IMR-90 (cell line): ENCODE measurements around the gene BRCA1. TPM values are rescaled to one million over a fixed set of nuclear protein-coding genes. Genes with fewer than 3 reads are reported as not detected.

ENCODE experiments used
- ATAC-seq: fragments of 200-7000 bp; cut with Tn5 transposase; 2 replicates; pipeline ENCODE4 v1.9.1; 2020; ENCODE audit warnings: low read depth, mild to moderate bottlenecking, moderate library complexity
- BruUV-seq: library from RNA; stranded (reverse); fragments of 400-500 nt; replicated peaks from 2 replicates; lab custom pipeline; 2021; lab: Mats Ljungman, UMichigan
- CTCF ChIA-PET: fragments of 300-600 bp; formaldehyde crosslinking; extraction: SDS; loops from one replicate; lab custom pipeline; 2021; ENCODE audit warnings: antibody characterized with exemption; lab: Yijun Ruan, JAX
- POLR2A ChIA-PET: fragments of 300-600 bp; sonication (Branson Sonifier 250); formaldehyde crosslinking; loops from one replicate; lab custom pipeline; 2022; ENCODE audit warnings: antibody characterized with exemption; ENCODE audit not compliant: unreplicated experiment; lab: Charles Lee
- DNase-seq: peaks from one replicate; pipeline ENCODE4 v3.0.0; 2013
- H2AFZ ChIP-seq: replicated peaks from 2 replicates; pipeline ENCODE3; 2013; ENCODE audit warnings: low read length, mild to moderate bottlenecking; ENCODE audit not compliant: poor library complexity
- H2AK5ac ChIP-seq: 2 replicates; pipeline ENCODE4 v1.6.1; 2013; ENCODE audit warnings: low read depth, low read length, inconsistent platforms
- H2AK9ac ChIP-seq: replicated peaks from 2 replicates; pipeline ENCODE3; 2013; ENCODE audit warnings: mild to moderate bottlenecking, low read depth, low read length, moderate library complexity; ENCODE audit not compliant: poor library complexity
- H2BK120ac ChIP-seq: 2 replicates; pipeline ENCODE4 v1.6.1; 2013; ENCODE audit warnings: low read depth, low read length, inconsistent platforms
- H2BK15ac ChIP-seq: 3 replicates; pipeline ENCODE4 v1.6.1; 2013; ENCODE audit warnings: low read depth, low read length, inconsistent platforms
- H2BK20ac ChIP-seq: 2 replicates; pipeline ENCODE4 v1.6.1; 2013; ENCODE audit warnings: low read depth, mild to moderate bottlenecking, inconsistent platforms, low read length, moderate library complexity
- H2BK5ac ChIP-seq: 2 replicates; pipeline ENCODE4 v1.6.1; 2013; ENCODE audit warnings: mild to moderate bottlenecking, low read depth, low read length, inconsistent platforms; ENCODE audit not compliant: poor library complexity, severe bottlenecking
- H3K14ac ChIP-seq: replicated peaks from 2 replicates; pipeline ENCODE4 v1.6.1; 2013; ENCODE audit warnings: low read depth, low read length, inconsistent platforms
- H3K18ac ChIP-seq: 2 replicates; pipeline ENCODE4 v1.6.1; 2013; ENCODE audit warnings: low read depth, low read length, control low read depth
- H3K23ac ChIP-seq: 2 replicates; pipeline ENCODE4 v1.6.1; 2013; ENCODE audit warnings: low read depth, low read length, inconsistent platforms
- H3K27ac ChIP-seq: 2 replicates; pipeline ENCODE4 v1.5.1; 2013; ENCODE audit warnings: mild to moderate bottlenecking, control low read depth, low read length; ENCODE audit not compliant: insufficient read depth
- H3K27me3 ChIP-seq: 2 replicates; pipeline ENCODE4 v1.6.1; 2013; ENCODE audit warnings: low read length; ENCODE audit not compliant: control insufficient read depth, insufficient read depth
- H3K36me3 ChIP-seq: 2 replicates; pipeline ENCODE4 v1.6.1; 2013; ENCODE audit warnings: low read length, mixed read lengths; ENCODE audit not compliant: control insufficient read depth, insufficient read depth
- H3K4ac ChIP-seq: 2 replicates; pipeline ENCODE4 v1.6.1; 2013; ENCODE audit warnings: low read depth, low read length, inconsistent platforms
- H3K4me1 ChIP-seq: 2 replicates; pipeline ENCODE4 v1.6.1; 2013; ENCODE audit warnings: low read length, mixed read lengths; ENCODE audit not compliant: control insufficient read depth, insufficient read depth
- H3K4me2 ChIP-seq: 2 replicates; pipeline ENCODE4 v1.6.1; 2013; ENCODE audit warnings: low read depth, mild to moderate bottlenecking, control low read depth, low read length, moderate library complexity
- H3K4me3 ChIP-seq: 2 replicates; pipeline ENCODE4 v1.5.1; 2013; ENCODE audit warnings: low read depth, mild to moderate bottlenecking, control low read depth, low read length, moderate library complexity; ENCODE audit not compliant: insufficient read depth
- H3K56ac ChIP-seq: 2 replicates; pipeline ENCODE4 v1.6.1; 2013; ENCODE audit warnings: low read length, inconsistent platforms; ENCODE audit not compliant: insufficient read depth; ENCODE audit errors: extremely low read depth
- H3K79me1 ChIP-seq, 2 experiments: 2 replicates each; pipeline ENCODE4 v1.6.1; 2013; ENCODE audit warnings: low read length in 2 of 2, inconsistent platforms in 1 of 2, low read depth in 1 of 2
- H3K9ac ChIP-seq: 2 replicates; pipeline ENCODE4 v1.6.1; 2013; ENCODE audit warnings: low read depth, low read length, control low read depth
- H3K9me1 ChIP-seq: 2 replicates; pipeline ENCODE4 v1.6.1; 2013; ENCODE audit warnings: low read length, inconsistent platforms; ENCODE audit not compliant: insufficient read depth
- H3K9me3 ChIP-seq: 2 replicates; pipeline ENCODE4 v1.6.1; 2013; ENCODE audit warnings: low read length; ENCODE audit not compliant: control insufficient read depth, insufficient read depth
- H4K20me1 ChIP-seq: 2 replicates; pipeline ENCODE4 v1.6.1; 2013; ENCODE audit warnings: low read length, inconsistent platforms; ENCODE audit not compliant: insufficient read depth
- H4K5ac ChIP-seq: 2 replicates; pipeline ENCODE4 v1.6.1; 2013; ENCODE audit warnings: mild to moderate bottlenecking, low read depth, low read length, control low read depth
- H4K8ac ChIP-seq, 2 experiments: 2 replicates each; pipeline ENCODE4 v1.6.1; 2013; ENCODE audit warnings: low read depth in 2 of 2, low read length in 2 of 2, control low read depth in 1 of 2, inconsistent platforms in 1 of 2
- H4K91ac ChIP-seq: 2 replicates; pipeline ENCODE4 v1.6.1; 2013; ENCODE audit warnings: low read depth, low read length, inconsistent platforms; ENCODE audit not compliant: insufficient read depth
- CTCF ChIP-seq: conservative IDR thresholded peaks from 2 replicates; pipeline ENCODE4 v1.5.1; 2012; ENCODE audit warnings: mild to moderate bottlenecking, low read depth, low read length, improper control_type of control experiment
- POLR2A ChIP-seq: IDR thresholded peaks from 2 replicates; pipeline ENCODE4 v1.6.1; 2012; ENCODE audit warnings: mild to moderate bottlenecking, low read depth, low read length
- WGBS, 2 experiments: methylation state at CpG; one replicate each; pipeline versions ENCODE4 v1.1.5 to v1.1.7; 2013; ENCODE audit warnings: missing lambda C conversion rate in 2 of 2; ENCODE audit not compliant: insufficient read length in 1 of 2; ENCODE audit errors: extremely low coverage in 2 of 2; 5-methylcytosine and 5-hydroxymethylcytosine counted together
- dilution Hi-C: fragments of 300-500 bp; cut with HindIII; formaldehyde crosslinking; loops from one replicate; pipeline ENCODE4 v1.14.3; 2018; ENCODE audit warnings: low sequenced_read_pairs; ENCODE audit not compliant: unreplicated experiment
- in situ Hi-C: fragments of 300-500 bp; cut with MboI; formaldehyde crosslinking; loops from 3 replicates; pipeline ENCODE4 v1.14.3; 2019; ENCODE audit warnings: low sequenced_read_pairs, inconsistent platforms, mixed read lengths
- intact Hi-C: fragments of 100-400 bp; cut with micrococcal nuclease; formaldehyde crosslinking; loops from 2 replicates; pipeline ENCODE4 v1.10.0; 2022
- polyA plus RNA-seq, 3 experiments: library from polyadenylated mRNA; depleted of rRNA; stranded (reverse); fragments of >200 nt; gene quantifications; 2 replicates each; pipeline ENCODE4 v1.2.3, GENCODE V29; 2012; ENCODE audit warnings: low replicate concordance in 1 of 3
- total RNA-seq: library from RNA; depleted of rRNA; stranded (reverse); fragments of >200 nt; gene quantifications from 2 replicates; pipeline ENCODE4 v1.2.3, GENCODE V29; 2012

The BRCA1 gene
- total and polyA plus RNA-seq, 2 of the 4 experiments (the other 2 are of a cell fraction), result 8.3 to 17.7 TPM

GRCh38 chr17:43146649-43147048, 21.5 kb upstream of the BRCA1 start:
- Histone ChIP-seq H4K20me1 (no peaks in the 10 kb centered on the region), H3K36me3 (peaks cover 7% of the 10 kb centered on the region; the same call in 1 of the 2 replicates), H2AK9ac (no peak overlapping the region), H2BK15ac (no peak overlapping the region), H2BK120ac (no peak overlapping the region), H3K9me3 (no peaks in the 10 kb centered on the region), H3K23ac (no peak overlapping the region), H3K9ac (no peak overlapping the region), H4K91ac (no peak overlapping the region), H3K9me1 (peaks cover 4% of the 10 kb centered on the region; the same call in 1 of the 2 replicates), H4K5ac (no peak overlapping the region), H3K18ac (no peak overlapping the region), H3K14ac (no peak overlapping the region), H3K79me1 (0 out of 4 replicates have a peak, but pooled peaks cover 0 to 4% of the 10 kb centered on the region in 2 experiments), H3K4me1 (0 out of 2 replicates have a peak, but pooled peaks cover 2% of the 10 kb centered on the region), H3K27ac (no peak overlapping the region), H2BK5ac (no peak overlapping the region), H2AFZ (no peak overlapping the region), H3K4me2 (no peak overlapping the region), H3K56ac (no peak overlapping the region), H3K4me3 (no peak overlapping the region), H2BK20ac (no peak overlapping the region), H4K8ac (no peak overlapping the region), H3K27me3 (no peaks in the 10 kb centered on the region), H2AK5ac (no peak overlapping the region), H3K4ac (no peak overlapping the region)
- DNase-seq (no peak), ATAC-seq (no peak)
- 100% methylated on average over 1 of the region's 4 CpGs; no CpG with 5 or more reads in 1 of the 2 experiments for WGBS, 2 experiments
- TF ChIP-seq POLR2A (no peak), CTCF (no peak)
- ChIA-PET POLR2A (interaction anchor here (0.6 kb wide), 1 partner anchor 14 kb away, joined by 7 read pairs; no protein-coding TSS in a partner anchor), CTCF (interaction anchor here (0.7 kb wide), 1 partner anchor 9 kb away, joined by 4 read pairs; no protein-coding TSS in a partner anchor)
- intact Hi-C loops, result no loop called here
- dilution Hi-C loops, result no loop called here
- no TSS peak for BruUV-seq
- in situ Hi-C loops, result no loop called here
